ENCODE measurements around the gene HHATL. TPM values are rescaled to one million over a fixed set of nuclear protein-coding genes. Genes with fewer than 3 reads are reported as not detected.

The HHATL gene
- total RNA-seq, 1 donor from 2014 or later: not detected

GRCh38 chr3:42734263-42734860 is 31.8 kb upstream of the HHATL start:
- no peaks in the 10 kb centered on the region for H3K4me1 ChIP-seq (ENCODE audit: insufficient read depth, low read length)
- H3K79me2 ChIP-seq (ENCODE audit: insufficient read depth, low read length): no peaks in the 10 kb centered on the region
- Mint-ChIP-seq H3K4me1 (ENCODE audit: low read depth, unreplicated experiment) (no peaks in the 10 kb centered on the region), H3K27ac (ENCODE audit: unreplicated experiment) (no peak overlapping the region), H3K4me3 (ENCODE audit: unreplicated experiment) (no peak overlapping the region), H3K9me3 (ENCODE audit: unreplicated experiment) (peaks cover 12% of the 10 kb centered on the region), H3K36me3 (ENCODE audit: low read depth, unreplicated experiment) (no peaks in the 10 kb centered on the region), H3K27me3 (ENCODE audit: low read depth, unreplicated experiment) (peaks cover 22% of the 10 kb centered on the region)
- H2AFZ ChIP-seq (ENCODE audit: low read depth, low read length): no peak overlapping the region
- no peak for TF ChIP-seq EZH2 (IDR thresholded peaks at IDR 0.05; ENCODE audit: insufficient read depth, low read length)
- no peak overlapping the region for H3K9ac ChIP-seq (ENCODE audit: low read length)
- H3K4me3 ChIP-seq (ENCODE audit: insufficient read depth, low read depth, low read length): no peak overlapping the region
- no peaks in the 10 kb centered on the region for H3K27me3 ChIP-seq (ENCODE audit: insufficient read depth, low read length)
- H4K20me1 ChIP-seq (ENCODE audit: insufficient read depth, low read length): no peaks in the 10 kb centered on the region
- FAIRE-seq (no peak), DNase-seq (ENCODE audit: low read depth) (no peak)
- no peaks in the 10 kb centered on the region for H3K36me3 ChIP-seq (ENCODE audit: insufficient read depth, low read length)
- no peak overlapping the region for H3K27ac ChIP-seq (ENCODE audit: low read depth, low read length)
- H3K9me3 ChIP-seq (ENCODE audit: insufficient read depth, low read depth, low read length): no peaks in the 10 kb centered on the region
- H3K4me2 ChIP-seq (ENCODE audit: low read length): no peak overlapping the region

- Histone ChIP-seq H3K27ac (ENCODE audit: low read depth, low read length) (no peak overlapping the region), H3K9ac (ENCODE audit: low read length) (no peak overlapping the region), H4K20me1 (ENCODE audit: insufficient read depth, low read length) (no peaks in the 10 kb centered on the region), H3K27me3 (ENCODE audit: insufficient read depth, low read length) (no peaks in the 10 kb centered on the region), H2AFZ (ENCODE audit: low read depth, low read length) (no peak overlapping the region), H3K36me3 (ENCODE audit: insufficient read depth, low read length) (no peaks in the 10 kb centered on the region), H3K4me3 (ENCODE audit: insufficient read depth, low read depth, low read length) (no peak overlapping the region), H3K79me2 (ENCODE audit: insufficient read depth, low read length) (no peaks in the 10 kb centered on the region), H3K4me2 (ENCODE audit: low read length) (no peak overlapping the region), H3K4me1 (ENCODE audit: insufficient read depth, low read length) (no peaks in the 10 kb centered on the region), H3K9me3 (ENCODE audit: insufficient read depth, low read depth, low read length) (peaks cover 4% of the 10 kb centered on the region)
- Mint-ChIP-seq H3K27me3 (ENCODE audit: low read depth, unreplicated experiment) (peaks cover 21% of the 10 kb centered on the region), H3K27ac (ENCODE audit: unreplicated experiment) (no peak overlapping the region), H3K36me3 (ENCODE audit: low read depth, unreplicated experiment) (no peaks in the 10 kb centered on the region), H3K9me3 (ENCODE audit: unreplicated experiment) (peaks cover 10% of the 10 kb centered on the region), H3K4me1 (ENCODE audit: low read depth, unreplicated experiment) (no peaks in the 10 kb centered on the region), H3K4me3 (ENCODE audit: unreplicated experiment) (no peak overlapping the region)
- FAIRE-seq (no peak), DNase-seq (ENCODE audit: low read depth) (no peak)
- TF ChIP-seq EZH2 (IDR thresholded peaks at IDR 0.05; ENCODE audit: insufficient read depth, low read length): no peak
- TF ChIP-seq, protein P1, sequence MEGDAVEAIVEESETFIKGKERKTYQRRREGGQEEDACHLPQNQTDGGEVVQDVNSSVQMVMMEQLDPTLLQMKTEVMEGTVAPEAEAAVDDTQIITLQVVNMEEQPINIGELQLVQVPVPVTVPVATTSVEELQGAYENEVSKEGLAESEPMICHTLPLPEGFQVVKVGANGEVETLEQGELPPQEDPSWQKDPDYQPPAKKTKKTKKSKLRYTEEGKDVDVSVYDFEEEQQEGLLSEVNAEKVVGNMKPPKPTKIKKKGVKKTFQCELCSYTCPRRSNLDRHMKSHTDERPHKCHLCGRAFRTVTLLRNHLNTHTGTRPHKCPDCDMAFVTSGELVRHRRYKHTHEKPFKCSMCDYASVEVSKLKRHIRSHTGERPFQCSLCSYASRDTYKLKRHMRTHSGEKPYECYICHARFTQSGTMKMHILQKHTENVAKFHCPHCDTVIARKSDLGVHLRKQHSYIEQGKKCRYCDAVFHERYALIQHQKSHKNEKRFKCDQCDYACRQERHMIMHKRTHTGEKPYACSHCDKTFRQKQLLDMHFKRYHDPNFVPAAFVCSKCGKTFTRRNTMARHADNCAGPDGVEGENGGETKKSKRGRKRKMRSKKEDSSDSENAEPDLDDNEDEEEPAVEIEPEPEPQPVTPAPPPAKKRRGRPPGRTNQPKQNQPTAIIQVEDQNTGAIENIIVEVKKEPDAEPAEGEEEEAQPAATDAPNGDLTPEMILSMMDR (IDR thresholded peaks at IDR 0.05; ENCODE audit: insufficient read depth, low read depth, low read length): no peak
These were observed 31.1 kb upstream of the HHATL start for GRCh38 chr3:42733501-42734262.

DNA sequence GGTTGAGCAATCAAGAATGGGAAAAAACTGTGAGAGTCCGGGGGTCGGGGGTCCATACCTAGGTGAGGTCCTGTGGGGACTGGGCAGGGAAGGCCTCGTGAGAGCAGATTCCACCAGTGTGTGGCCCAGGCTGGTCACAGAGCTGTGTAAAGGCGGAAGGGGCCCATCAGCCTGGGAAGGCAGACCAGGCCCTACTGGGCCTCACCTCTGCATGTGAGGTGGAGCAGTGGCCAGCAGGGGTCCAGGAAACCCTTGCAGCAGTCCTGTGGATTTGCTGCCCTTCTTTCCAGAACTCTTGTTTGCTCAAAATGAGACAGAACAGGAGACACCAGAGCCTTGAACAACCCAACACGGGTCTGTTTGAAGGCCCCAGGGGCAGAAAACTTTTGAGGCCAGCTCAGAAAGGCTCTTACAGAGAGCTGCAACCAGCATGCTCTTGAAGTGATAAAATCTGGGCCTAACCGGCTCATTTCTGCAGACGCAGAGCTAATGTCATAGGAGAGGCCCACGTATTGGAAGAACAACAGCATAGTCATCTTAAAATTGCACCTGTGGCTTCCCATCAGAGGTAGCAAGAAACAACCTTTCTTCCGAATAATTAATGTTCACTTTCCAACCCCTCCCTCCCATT is 30.3 kb upstream of the HHATL start:
- Mint-ChIP-seq H3K4me1 (ENCODE audit: low read depth, unreplicated experiment) (no peaks in the 10 kb centered on the region), H3K27me3 (ENCODE audit: low read depth, unreplicated experiment) (peaks cover 20% of the 10 kb centered on the region), H3K4me3 (ENCODE audit: unreplicated experiment) (no peak overlapping the region), H3K27ac (ENCODE audit: unreplicated experiment) (no peak overlapping the region), H3K36me3 (ENCODE audit: low read depth, unreplicated experiment) (no peaks in the 10 kb centered on the region), H3K9me3 (ENCODE audit: unreplicated experiment) (peaks cover 10% of the 10 kb centered on the region)
- H3K4me2 ChIP-seq (ENCODE audit: low read length): no peak overlapping the region
- peaks cover 5% of the 10 kb centered on the region for H3K9me3 ChIP-seq (ENCODE audit: insufficient read depth, low read depth, low read length)
- H3K36me3 ChIP-seq (ENCODE audit: insufficient read depth, low read length): no peaks in the 10 kb centered on the region
- TF ChIP-seq, protein P1 (IDR thresholded peaks at IDR 0.05; ENCODE audit: insufficient read depth, low read depth, low read length): no peak
- TF ChIP-seq EZH2 (IDR thresholded peaks at IDR 0.05; ENCODE audit: insufficient read depth, low read length): no peak
- DNase-seq (ENCODE audit: low read depth) (no peak), FAIRE-seq (no peak)
- H2AFZ ChIP-seq (ENCODE audit: low read depth, low read length): no peak overlapping the region
- H3K9ac ChIP-seq (ENCODE audit: low read length): no peak overlapping the region
- no peak overlapping the region for H3K27ac ChIP-seq (ENCODE audit: low read depth, low read length)
- no peaks in the 10 kb centered on the region for H3K27me3 ChIP-seq (ENCODE audit: insufficient read depth, low read length)
- no peaks in the 10 kb centered on the region for H3K4me1 ChIP-seq (ENCODE audit: insufficient read depth, low read length)
- no peak overlapping the region for H3K4me3 ChIP-seq (ENCODE audit: insufficient read depth, low read depth, low read length)
- no peaks in the 10 kb centered on the region for H4K20me1 ChIP-seq (ENCODE audit: insufficient read depth, low read length)
- no peaks in the 10 kb centered on the region for H3K79me2 ChIP-seq (ENCODE audit: insufficient read depth, low read length)
